Body of pancreas (tissue), 4 donors: ENCODE results near the gene FANCD2.
"Not testable (repeated sequence)": the region's sequence is repeated elsewhere in the genome, so short reads cannot be mapped to it uniquely, and the experiment has no call there.

Experiments
- CTCF ChIP-seq, 7 experiments: fragments of 450-650 bp in 4 of 7; fragments of 200-600 bp in 3 of 7; sonication (generic) in 3 of 7; IDR thresholded peaks; one replicate each; pipeline ENCODE4 v1.5.1; 2016 to 2019; ENCODE audit warnings: antibody characterized with exemption in 7 of 7
- POLR2A ChIP-seq, 3 donors: fragments of 450-650 bp; IDR thresholded peaks; one replicate each; pipeline ENCODE4 v1.6.1; 2016; ENCODE audit warnings: antibody characterized with exemption in 3 of 3, mild to moderate bottlenecking in 2 of 3

GRCh38 chr3:10135872-10136271, 109.6 kb downstream of the FANCD2 start:
- not testable (repeated sequence) for TF ChIP-seq CTCF, POLR2A (IDR thresholded peaks at IDR 0.05)
